NCI-H1092 treated with DMSO at 0.1 percent for 48 hours (cell line): Measurements from ENCODE around the gene HDHD2.

Experiments
- DNase-seq: peaks from one replicate; lab custom pipeline; 2025; lab: John Stamatoyannopoulos, UW

HDHD2 gene

DNA sequence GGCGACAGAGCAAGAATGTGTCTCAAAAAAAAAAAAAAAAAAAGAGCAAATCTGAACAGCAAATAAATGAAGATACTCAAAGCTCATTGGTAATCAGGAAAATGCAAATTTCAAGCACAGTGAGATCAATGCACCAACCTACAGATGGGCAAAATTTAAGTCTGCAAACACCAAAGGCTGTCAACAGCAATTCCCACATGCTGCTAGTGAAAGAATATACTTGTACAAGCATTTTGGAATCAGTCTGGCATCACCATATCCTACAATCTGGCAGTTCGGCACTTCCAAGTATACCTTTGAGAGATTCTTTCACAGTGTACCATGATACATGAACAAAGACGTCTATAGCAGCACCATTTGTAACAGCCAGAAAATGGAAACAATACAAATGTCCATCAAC lies 4.1 kb downstream of the HDHD2 start:
- no peak for DNase-seq

DNA sequence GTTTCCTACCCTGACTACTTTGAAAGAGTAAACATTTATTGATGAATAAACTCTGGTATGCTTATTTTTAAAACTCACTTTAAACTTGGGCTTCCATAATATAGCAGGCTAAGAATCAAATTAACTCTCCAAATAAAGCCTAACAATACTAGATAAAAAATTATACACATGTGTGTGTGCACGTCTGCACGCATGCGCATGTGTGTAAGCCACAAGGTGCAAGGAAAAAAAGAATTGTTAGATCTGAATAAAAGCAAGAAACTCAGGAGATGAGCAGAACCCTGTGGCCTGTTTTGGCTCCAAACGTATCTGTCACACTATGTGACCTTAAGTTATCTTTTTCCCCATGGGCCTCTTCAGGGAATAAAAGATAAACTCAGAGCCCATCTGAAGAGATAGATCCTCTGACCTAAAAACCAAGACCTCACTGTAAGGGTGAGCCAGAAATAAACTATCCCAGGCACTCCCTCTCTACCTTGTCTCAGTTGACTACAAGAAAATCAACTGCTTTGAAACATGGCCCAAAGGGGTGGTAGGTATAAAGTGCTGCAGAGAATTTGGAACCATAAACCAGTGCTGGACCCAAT lies 6.3 kb downstream of the HDHD2 start:
- DNase-seq, result no peak

DNA sequence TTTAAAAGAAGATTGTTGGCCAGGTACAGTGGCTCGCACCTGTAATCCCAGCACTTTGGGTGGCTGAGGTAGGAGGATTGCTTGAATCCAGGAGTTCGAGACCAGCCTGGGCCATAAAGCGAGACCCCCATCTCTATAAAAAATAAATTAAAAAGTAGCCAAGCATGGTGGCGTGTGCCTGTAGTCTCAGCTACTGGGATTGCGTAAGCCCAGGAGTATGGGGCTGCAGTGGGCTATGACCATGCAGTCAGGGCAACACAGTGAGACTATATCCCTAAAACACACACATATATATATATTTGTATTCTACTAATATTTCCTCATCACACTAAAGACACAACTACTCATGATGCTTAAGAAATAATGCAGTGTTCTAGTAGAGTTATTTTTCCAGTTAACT lies 7.1 kb downstream of the HDHD2 start:
- no peak for DNase-seq

DNA sequence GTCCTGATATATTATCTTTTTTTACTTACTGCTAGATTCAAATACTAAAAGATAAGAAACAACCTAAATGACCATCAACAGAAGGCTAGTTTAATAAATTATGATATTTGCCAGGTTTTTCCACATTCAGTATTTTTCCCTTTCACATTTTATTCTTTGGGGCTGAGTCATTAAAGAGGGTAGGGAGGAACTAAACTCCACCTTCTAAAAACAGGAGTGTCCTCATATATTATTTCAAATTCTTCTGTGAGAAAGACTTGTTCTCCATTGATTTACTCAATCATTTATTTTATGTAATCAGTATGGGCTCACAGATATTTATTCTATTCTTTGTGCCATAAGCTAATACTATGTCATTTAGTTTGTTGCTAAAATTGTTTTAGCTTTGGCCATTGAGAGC lies 9.0 kb downstream of the HDHD2 start:
- DNase-seq, result no peak

DNA sequence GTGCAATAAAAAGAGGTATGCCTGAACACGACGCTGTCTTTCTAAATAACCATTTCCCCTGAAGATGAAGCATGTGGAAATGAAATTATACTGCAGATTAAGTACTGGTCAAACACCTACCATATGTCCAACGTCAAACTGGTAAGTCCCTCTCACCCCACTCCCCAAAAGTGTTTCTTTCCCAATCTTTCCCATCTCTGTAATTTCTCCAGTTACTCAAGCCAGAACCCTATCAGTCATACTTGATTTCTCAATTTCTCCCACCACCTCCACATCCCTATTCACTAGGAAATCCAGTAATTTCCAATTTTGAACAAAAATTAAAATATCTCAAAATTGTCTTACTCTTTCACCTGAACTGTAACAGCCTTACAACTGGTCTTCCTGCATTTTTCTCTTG lies 29.2 kb downstream of the HDHD2 start:
- DNase-seq, result no peak

DNA sequence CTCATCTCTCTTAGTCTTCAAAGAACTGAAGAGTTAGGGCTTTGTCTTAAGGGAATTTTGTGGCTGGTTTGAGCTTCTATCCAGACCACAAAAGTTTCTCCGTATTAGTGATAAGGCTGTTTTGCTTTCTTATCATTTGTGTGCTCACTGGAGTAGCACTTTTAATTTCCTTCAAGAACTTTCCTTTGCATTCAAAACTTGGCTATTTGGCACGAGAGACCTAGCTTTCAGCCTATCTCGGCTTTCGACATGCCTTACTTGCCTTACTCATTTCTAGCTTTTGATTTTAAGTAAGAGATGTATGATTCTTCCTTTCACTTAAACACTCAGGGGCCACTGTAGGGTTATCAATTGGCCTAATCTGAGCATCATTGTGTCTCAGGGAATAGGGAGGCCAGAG lies 29.9 kb downstream of the HDHD2 start:
- no peak for DNase-seq

DNA sequence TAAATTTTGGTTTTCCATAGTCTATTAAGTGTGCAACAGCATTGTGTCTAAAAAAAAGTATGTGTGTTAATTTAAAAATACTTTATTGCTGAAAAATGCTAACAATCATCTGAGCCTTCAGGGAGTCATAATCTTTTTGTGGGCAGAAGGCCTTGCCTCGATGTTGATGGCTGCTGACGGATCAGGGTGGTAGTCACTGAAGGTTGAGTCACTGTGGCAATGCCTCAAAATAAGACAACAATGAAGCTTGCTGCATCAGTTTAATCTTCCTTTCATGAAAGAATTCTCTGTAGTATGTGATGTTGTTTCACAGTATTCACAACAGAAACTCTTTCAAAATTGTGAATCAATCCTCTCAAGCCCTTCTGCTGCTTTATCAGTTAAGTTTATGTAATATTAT lies 31.3 kb downstream of the HDHD2 start:
- no peak for DNase-seq

DNA sequence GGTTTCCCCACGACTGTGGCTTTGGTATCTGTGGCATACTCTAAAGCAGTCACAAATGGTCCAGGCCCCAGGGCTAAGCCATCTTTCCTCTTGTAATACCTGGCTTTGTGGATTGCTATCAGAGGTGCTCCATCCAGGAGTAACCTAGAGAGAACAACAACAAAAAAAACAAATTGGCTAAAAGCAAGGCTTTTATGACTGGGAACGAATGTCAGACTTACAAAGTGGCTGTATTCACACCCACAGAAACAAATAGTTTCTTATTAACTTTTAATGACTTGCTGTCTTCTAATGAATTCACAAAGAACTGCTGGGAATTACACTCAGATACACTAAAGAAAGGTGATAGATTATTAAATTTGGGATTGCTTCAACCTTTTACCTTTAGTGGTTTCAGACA lies 35.1 kb downstream of the HDHD2 start:
- DNase-seq, result no peak

DNA sequence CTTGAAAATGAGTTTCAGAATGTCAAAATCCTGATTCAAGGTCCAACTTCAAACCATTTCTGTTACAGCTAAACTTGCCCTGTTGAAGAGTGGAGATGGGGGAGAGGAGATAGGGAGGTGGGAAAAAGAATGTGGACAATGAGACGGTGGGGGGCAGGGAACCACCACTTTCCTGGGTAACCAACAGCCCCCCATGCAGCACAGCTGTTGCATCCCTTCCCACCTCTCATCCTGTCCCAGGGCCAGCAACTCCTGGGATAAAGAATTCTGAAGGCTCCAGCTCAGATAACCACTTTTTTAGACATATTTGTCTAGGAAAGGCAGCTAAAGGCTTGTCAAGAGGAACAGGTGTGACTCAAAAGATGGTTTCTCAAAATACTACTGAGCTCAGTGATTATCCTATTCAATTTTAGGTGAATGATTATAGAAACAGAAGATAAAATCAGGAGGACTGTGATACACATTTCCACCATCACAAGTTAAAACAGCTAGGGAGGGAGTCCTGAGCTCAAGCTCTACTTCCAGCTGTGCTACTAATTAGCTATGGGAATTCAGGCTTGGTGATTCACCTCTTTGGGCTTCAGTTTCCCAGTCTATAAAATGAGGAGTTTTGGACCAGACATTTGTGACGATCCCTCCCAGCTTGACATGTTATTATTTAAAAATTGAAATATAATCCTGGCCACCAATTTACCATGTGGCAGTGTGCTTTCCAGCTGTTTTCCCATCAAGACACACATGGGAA lies 36.3 kb downstream of the HDHD2 start:
- no peak for DNase-seq

DNA sequence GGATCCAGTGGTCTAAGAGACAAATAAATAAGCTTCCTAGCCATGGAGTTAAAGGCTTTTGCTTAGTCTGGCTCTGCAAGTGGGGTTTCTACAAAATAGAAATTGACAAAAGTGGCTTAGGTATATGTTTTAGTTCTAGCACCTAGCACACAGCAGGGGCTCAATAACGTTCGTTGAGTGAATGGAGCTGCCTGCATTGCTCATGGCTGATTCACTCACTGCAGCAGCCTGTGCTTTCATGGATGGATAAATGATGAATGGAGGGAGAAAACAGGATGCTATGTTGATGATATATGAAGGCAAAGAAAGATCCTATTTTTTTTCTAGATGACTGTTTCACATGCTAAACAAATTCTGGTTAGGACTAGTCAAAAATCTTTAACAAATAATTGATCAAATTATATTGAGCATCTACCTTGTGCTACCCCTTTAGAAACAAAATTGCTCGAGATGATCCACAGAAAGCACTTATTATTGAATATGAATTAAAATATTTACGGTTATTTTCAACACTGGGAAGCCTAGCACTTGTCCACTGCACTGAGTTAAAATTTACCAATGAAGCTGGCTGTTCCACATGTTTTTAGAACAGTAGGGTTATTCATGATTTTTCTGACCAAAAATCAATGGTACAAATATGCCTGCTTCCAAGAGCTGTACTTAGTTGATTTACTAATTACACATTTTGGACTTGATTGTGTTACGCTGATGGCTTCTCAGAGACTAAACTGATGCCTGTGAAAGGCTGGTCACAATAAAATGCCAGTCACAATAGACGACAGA lies 39.6 kb downstream of the HDHD2 start:
- DNase-seq, result no peak

DNA sequence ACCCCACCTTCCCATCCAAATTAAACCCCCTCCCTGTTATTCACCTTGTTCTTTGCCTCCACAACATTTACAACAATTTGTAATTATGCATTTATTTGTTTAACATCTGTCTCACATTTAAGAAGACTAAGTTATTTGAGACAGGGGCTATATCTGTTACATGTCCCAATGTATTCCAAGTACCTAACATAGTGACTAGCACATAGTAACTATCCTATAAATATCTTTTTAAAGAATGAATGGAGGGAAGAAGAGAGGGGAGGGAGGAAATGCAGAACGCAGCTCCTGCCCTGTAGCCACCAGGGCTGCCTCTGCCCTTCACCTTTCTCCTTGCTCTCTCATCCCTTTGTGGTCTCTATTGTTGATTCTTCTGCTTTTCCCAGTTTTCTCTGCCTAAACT lies 40.6 kb downstream of the HDHD2 start:
- no peak for DNase-seq

DNA sequence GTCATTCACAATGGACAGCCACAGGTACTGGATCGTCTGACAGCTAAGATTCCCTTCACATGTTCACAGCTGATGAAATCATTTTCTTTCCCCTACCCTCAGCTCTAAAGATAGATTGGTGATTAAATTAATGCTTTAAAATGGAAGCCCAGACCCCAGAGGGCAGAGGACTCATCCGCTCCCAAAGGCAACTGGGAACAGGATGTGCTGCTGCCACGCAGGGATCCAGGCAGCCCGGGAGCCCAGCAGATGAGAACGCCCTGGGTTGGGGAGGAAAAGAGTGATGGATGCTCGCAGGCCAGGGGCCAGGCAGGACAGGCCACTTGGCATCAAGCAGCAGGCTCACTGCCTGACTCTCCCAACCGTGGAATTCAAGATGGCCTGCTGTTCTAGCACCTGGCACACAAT lies 41.3 kb downstream of the HDHD2 start:
- DNase-seq, result no peak

DNA sequence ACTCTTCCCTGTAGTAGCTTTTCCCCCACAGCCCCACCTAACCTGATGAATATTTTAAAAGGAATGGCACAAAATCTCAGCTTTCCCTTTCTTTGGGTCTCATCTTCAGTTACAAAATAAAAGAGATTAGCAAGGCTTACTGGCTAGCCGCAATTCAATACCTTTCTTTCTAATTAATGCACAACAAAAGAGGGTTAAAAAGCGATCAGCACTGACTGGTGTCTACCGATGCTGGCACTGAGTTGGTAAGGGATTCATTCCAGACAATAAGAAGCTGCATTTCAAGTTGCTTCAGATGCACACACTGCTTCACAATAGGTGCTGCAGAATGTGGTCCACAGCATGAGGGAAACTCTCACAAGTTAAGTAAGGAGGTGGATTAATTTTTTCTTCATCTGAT lies 41.9 kb downstream of the HDHD2 start:
- no peak for DNase-seq

DNA sequence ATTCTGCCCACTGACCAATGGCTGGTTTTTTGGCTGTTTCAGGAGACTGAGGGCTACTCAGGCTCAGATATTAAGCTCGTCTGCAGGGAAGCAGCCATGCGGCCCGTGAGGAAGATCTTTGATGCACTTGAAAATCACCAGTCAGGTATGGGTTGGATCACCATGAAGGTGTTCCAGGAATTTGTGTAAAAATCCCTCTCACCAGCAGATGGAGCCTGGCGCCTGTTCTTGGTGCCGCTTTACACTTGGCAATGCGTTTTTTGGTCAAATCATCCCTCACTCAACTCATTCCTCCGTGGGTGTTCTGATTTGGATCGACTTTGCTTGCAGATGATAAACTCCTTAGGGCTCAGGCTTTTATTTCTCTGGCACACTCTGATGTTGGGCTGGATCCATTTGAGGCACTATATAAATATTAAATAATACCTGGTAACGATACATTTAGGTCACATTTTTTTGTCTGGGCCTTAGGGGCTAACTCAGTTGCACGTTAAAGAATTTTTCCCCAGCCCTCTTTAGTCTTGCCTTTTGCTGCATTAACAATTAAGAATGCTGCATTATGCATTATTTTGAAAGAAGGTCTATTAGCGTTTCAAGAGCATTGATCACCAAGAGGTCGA lies 50.0 kb downstream of the HDHD2 start:
- DNase-seq, result peak; percentile 66

DNA sequence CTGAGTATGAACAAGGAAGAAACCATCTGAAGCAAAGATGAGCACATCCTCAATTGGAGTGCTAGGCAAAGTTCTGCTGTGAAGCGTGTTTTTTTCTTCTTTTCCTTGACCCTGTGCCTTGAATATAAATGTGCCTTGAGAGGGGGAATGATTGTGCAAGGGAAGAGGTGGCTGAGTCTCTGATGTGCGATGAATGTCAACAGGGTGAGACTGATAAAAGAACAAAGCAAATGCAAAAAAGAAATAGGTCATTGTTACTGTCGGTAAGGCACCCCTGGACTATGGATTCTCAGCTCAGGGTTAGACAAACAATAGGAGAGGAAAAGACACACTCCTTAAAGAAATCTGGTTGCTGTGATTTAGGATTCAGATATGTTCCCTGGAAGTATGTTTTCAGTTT lies 54.5 kb downstream of the HDHD2 start:
- no peak for DNase-seq

DNA sequence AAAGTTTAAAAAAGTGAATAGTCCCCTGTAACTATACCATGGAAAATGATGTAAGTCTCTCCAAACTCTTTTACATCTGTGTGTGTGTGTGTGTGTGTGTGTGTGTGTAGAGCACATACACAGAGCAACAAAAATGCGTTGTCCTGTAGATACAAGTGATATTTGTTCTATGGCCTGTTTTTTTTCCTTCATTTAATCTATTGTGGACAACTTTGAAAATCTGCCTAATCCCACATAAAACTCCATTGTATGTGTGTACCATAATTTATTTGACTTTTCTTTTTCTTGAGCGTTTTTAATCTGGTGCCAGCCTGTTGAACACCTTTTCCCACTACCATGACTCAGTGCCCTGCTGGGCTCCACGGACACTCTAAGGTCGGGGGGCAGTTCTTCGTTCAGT lies 62.6 kb downstream of the HDHD2 start:
- DNase-seq, result no peak

DNA sequence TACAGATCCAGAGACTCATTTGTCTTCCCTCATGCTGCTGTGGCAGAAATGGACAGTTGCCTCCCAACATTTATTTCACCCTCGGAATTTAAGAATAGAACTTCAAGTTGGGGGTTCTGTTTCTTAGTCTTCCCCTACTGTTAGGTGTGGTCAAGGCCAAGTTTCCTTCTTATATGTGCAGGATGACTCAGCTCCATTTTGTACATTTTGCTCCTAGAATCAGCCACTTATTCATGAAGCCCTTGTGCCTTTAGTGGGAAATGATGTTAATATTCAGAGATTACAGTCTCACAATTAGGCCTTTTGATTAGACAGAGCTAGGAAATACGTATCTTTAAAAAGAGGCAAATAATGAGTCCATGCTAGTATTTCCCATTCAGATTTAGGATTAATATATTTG lies 68.7 kb downstream of the HDHD2 start:
- no peak for DNase-seq

DNA sequence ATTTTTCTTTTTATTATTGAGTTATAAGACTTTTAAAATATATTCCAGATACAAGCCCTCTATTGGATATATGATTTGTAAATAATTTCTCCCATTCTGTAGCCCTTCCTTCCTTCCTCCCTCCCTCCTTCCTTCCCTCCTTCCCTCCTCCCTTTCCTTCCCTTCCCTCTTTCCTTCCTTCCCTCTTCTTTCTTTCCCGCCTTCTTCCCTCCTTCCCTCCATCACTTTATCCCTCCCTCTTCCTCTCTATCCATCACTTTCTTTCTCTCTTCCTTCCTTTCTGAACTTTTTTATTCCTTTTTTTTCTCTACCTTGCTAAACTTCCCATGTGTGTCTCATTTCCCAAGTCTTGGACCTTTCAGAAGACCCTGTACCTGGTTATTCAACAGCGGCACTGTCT lies 69.4 kb downstream of the HDHD2 start:
- no peak for DNase-seq

DNA sequence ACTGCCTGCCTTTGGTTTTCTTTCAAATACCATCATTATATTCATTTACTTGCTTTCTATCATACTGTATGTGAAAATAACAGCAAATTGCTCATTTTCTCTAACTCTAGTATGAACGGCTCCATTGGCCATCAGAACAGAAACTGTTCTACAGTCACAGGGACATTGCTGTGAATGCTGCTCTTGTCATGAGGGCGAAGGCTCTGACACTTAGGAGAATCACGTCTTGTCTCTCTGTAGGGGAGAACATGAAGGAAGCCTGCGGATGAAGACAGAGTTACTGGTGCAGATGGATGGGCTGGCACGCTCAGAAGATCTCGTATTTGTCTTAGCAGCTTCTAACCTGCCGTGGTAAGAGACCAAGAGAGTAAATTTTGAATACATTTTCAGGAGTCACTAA lies 73.2 kb downstream of the HDHD2 start:
- no peak for DNase-seq

DNA sequence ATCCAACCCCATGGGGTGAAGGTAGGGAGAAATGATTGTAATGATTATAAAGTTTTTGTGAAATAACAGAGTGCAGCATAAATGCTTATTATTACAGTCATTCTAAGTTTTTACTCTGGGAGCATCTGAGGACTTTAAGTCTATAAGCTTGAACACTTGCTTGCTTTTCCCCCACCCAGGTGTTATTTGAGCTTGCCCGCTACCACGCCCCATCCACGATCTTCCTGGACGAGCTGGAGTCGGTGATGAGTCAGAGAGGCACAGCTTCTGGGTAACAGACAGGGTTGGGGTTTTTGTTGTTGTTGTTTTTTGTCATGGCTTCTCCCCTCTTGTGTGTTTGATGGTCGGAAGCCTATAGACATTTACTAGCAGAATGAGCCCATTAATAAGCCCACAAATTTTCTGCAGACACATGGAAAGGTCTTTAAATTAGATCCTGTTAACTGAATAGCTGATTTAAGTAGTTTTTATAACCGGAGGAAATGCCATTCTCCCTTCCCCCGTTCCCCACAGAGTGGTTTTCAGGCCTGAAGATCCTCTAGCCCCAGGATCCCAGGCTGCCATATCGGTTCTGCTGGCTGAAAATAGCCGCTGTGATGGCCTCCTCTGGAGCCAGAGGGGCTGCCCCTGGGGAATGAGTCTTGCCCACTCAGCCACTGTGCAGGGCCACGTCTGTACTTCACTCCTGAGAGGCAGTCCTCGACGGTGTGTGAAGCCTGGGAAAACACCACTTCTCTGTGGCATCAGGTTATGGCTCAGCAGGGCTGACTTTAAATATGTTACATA lies 75.0 kb downstream of the HDHD2 start:
- no peak for DNase-seq

DNA sequence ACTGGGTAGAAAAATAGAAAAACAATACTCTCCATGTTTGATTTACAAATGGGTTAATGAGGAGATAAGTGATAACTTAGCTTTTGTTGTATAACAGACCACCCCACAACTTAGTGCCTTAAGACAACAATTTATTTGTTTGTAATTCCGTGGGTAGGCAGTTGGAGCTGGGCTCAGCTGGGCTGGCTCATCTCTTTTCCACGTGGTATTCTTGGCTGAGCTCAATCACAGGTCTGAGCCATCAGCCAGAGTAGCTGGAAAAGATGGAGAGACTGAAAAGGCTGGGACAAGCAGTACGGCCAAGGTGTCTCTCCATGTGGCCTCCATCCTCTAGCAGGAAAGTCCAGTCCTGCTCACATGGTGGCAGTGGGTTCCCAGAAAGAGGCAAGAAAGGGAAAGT lies 82.7 kb downstream of the HDHD2 start:
- no peak for DNase-seq

DNA sequence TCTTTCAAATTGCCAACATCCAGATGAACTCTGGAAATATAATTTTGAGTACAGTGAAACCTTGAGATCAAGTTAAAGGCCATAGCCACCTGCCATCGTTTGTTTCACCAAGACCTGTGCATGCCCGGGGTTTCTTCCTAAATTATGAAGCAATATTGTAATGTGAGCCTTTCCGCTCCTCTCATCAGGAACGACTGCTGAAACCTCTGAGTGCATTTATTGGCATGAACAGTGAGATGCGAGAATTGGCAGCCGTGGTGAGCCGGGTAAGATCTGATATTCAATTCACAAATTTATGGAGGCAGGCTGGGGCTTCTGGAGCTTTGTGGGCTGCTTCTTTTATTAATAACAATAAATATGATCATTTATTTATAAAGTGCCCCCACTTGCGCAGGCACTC lies 87.2 kb downstream of the HDHD2 start:
- no peak for DNase-seq
